H1 (cell line): ENCODE results near the gene PER2. TPM values are rescaled to one million over a fixed set of nuclear protein-coding genes. Genes with fewer than 3 reads are reported as not detected.

Experiments used
- CTCF ChIA-PET: fragments of 300-600 bp; sonication (Branson Sonifier 250); formaldehyde crosslinking; loops from one replicate; lab custom pipeline; 2021; ENCODE audit not compliant: partially characterized antibody; lab: Charles Lee
- POLR2A ChIA-PET: fragments of 300-600 bp; sonication (Branson Sonifier 250); formaldehyde crosslinking; loops from one replicate; lab custom pipeline; 2021; ENCODE audit warnings: inconsistent platforms; ENCODE audit not compliant: partially characterized antibody; lab: Charles Lee
- DNase-seq, 2 experiments: peaks; one replicate each; pipeline versions ENCODE4 v3.0.0 to v3.0.0-alpha.2; 2010 to 2022; ENCODE audit warnings: low spot score in 2 of 2, low read depth in 1 of 2, mixed read lengths in 1 of 2
- FAIRE-seq: peaks from 2 replicates; lab custom pipeline; 2011; peaks lifted over from hg19 to GRCh38; lab: Jason Lieb, UNC
- H2AFZ ChIP-seq: 2 replicates; pipeline ENCODE4 v1.8.1; 2012; ENCODE audit warnings: low read length, inconsistent platforms
- H2AK5ac ChIP-seq: 2 replicates; pipeline ENCODE4 v1.6.1; 2013; ENCODE audit warnings: low read depth, low read length
- H2BK120ac ChIP-seq: replicated peaks from 2 replicates; pipeline ENCODE3; 2013; ENCODE audit warnings: low read depth, low read length, inconsistent platforms
- H2BK12ac ChIP-seq: 2 replicates; pipeline ENCODE4 v1.6.1; 2013; ENCODE audit warnings: low read depth, low read length
- H2BK15ac ChIP-seq: 2 replicates; pipeline ENCODE4 v1.6.1; 2013; ENCODE audit warnings: low read length
- H2BK20ac ChIP-seq: 2 replicates; pipeline ENCODE4 v1.6.1; 2013; ENCODE audit warnings: low read length
- H2BK5ac ChIP-seq: 2 replicates; pipeline ENCODE4 v1.6.1; 2013; ENCODE audit warnings: low read depth, low read length
- H3K14ac ChIP-seq: 2 replicates; pipeline ENCODE4 v1.6.1; 2013; ENCODE audit warnings: inconsistent platforms; ENCODE audit not compliant: insufficient read length
- H3K18ac ChIP-seq: 2 replicates; pipeline ENCODE4 v1.6.1; 2013; ENCODE audit warnings: low read length; ENCODE audit errors: extremely low read depth
- H3K23ac ChIP-seq: 2 replicates; pipeline ENCODE4 v1.6.1; 2013; ENCODE audit warnings: inconsistent platforms; ENCODE audit not compliant: insufficient read length
- H3K23me2 ChIP-seq: 2 replicates; pipeline ENCODE4 v1.6.1; 2013; ENCODE audit warnings: low read depth, low read length
- H3K27ac ChIP-seq: 2 replicates; pipeline ENCODE4 v1.6.1; 2011; ENCODE audit warnings: low read depth, low read length, inconsistent platforms
- H3K27me3 ChIP-seq, 4 experiments: replicated peaks in 1 of 4; 1 replicate in 1 of 4; 2 replicates in 3 of 4; pipeline versions ENCODE4 v1.6.1 to v1.8.1; 2011 to 2013; ENCODE audit warnings: low read length in 3 of 4, mild to moderate bottlenecking in 3 of 4, inconsistent platforms in 2 of 4, mixed read lengths in 2 of 4, moderate library complexity in 1 of 4; ENCODE audit not compliant: control insufficient read depth in 3 of 4, insufficient read depth in 3 of 4; ENCODE audit errors: extremely low read depth in 1 of 4
- H3K36me3 ChIP-seq, 4 experiments: 2 replicates each; pipeline versions ENCODE4 v1.6.1 to v1.8.1; 2011 to 2013; ENCODE audit warnings: mild to moderate bottlenecking in 4 of 4, low read length in 3 of 4, moderate library complexity in 2 of 4, control low read depth in 1 of 4, inconsistent platforms in 1 of 4; ENCODE audit not compliant: insufficient read depth in 4 of 4, control insufficient read depth in 2 of 4
- H3K4ac ChIP-seq: replicated peaks from 2 replicates; pipeline ENCODE3; 2013; ENCODE audit warnings: low read length, low read depth, mixed read lengths, inconsistent platforms; ENCODE audit not compliant: insufficient read length
- H3K4me1 ChIP-seq, 4 experiments: replicated peaks in 1 of 4; 1 replicate in 1 of 4; 2 replicates in 3 of 4; pipeline versions ENCODE4 v1.6.1 to v1.8.1; 2011 to 2013; ENCODE audit warnings: low read length in 3 of 4, inconsistent platforms in 2 of 4, mixed read lengths in 1 of 4; ENCODE audit not compliant: insufficient read depth in 4 of 4, control insufficient read depth in 3 of 4
- H3K4me2 ChIP-seq, 2 experiments: 2 replicates each; pipeline versions ENCODE4 v1.6.1 to v1.8.1; 2011 to 2013; ENCODE audit warnings: low read depth in 2 of 2, low read length in 2 of 2, control low read depth in 1 of 2, inconsistent platforms in 1 of 2, mild to moderate bottlenecking in 1 of 2; ENCODE audit not compliant: insufficient read depth in 1 of 2
- H3K4me3 ChIP-seq, 4 experiments: fragments of 200-600, 300-600 bp in 1 of 4; sonication (generic), shearing (Covaris generic), sonication (Bioruptor Twin) in 1 of 4; 2 replicates each; pipeline versions ENCODE4 v1.5.1 to v1.8.1; 2011 to 2016; ENCODE audit warnings: low read length in 4 of 4, low read depth in 3 of 4, control low read depth in 2 of 4, inconsistent platforms in 2 of 4, mild to moderate bottlenecking in 2 of 4, mixed read lengths in 1 of 4, moderate library complexity in 1 of 4; ENCODE audit not compliant: insufficient read depth in 2 of 4; ENCODE audit errors: extremely low read depth in 1 of 4
- H3K56ac ChIP-seq: replicated peaks from 2 replicates; pipeline ENCODE3; 2013; ENCODE audit warnings: low read depth, mild to moderate bottlenecking, mixed read lengths, low read length, inconsistent platforms; ENCODE audit not compliant: insufficient read length
- H3K79me1 ChIP-seq: 2 replicates; pipeline ENCODE4 v1.6.1; 2013; ENCODE audit warnings: low read depth, low read length, control low read depth
- H3K79me2 ChIP-seq, 2 experiments: 2 replicates each; pipeline versions ENCODE4 v1.6.1 to v1.8.1; 2012 to 2013; ENCODE audit warnings: low read length in 2 of 2, mild to moderate bottlenecking in 2 of 2, inconsistent platforms in 1 of 2; ENCODE audit not compliant: insufficient read depth in 2 of 2, control insufficient read depth in 1 of 2
- H3K9ac ChIP-seq, 4 experiments: replicated peaks in 1 of 4; 1 replicate in 1 of 4; 2 replicates in 3 of 4; pipeline versions ENCODE4 v1.6.1 to v1.8.1; 2011 to 2013; ENCODE audit warnings: low read depth in 3 of 4, low read length in 3 of 4, control low read depth in 2 of 4, mild to moderate bottlenecking in 2 of 4, moderate library complexity in 2 of 4, inconsistent platforms in 1 of 4; ENCODE audit errors: extremely low read depth in 1 of 4
- H3K9me3 ChIP-seq, 2 experiments: 2 replicates each; pipeline versions ENCODE4 v1.6.1 to v1.8.1; 2012 to 2013; ENCODE audit warnings: mild to moderate bottlenecking in 2 of 2, moderate library complexity in 2 of 2, control low read depth in 1 of 2, inconsistent platforms in 1 of 2, low read depth in 1 of 2, low read length in 1 of 2, mixed read lengths in 1 of 2; ENCODE audit not compliant: insufficient read depth in 2 of 2
- H4K20me1 ChIP-seq, 2 experiments: replicated peaks in 1 of 2; 2 replicates each; pipeline versions ENCODE3 to v1.8.1; 2011 to 2013; ENCODE audit warnings: inconsistent platforms in 2 of 2, low read length in 2 of 2, mild to moderate bottlenecking in 1 of 2; ENCODE audit not compliant: insufficient read depth in 2 of 2, control insufficient read depth in 1 of 2
- H4K5ac ChIP-seq: 2 replicates; pipeline ENCODE4 v1.6.1; 2013; ENCODE audit warnings: low read length, low read depth, mixed read lengths, inconsistent platforms; ENCODE audit not compliant: insufficient read length
- H4K8ac ChIP-seq: 2 replicates; pipeline ENCODE4 v1.8.0; 2013; ENCODE audit warnings: mild to moderate bottlenecking, moderate library complexity, low read length, inconsistent platforms; ENCODE audit not compliant: insufficient read depth; ENCODE audit errors: extremely low read depth
- H4K91ac ChIP-seq: replicated peaks from 2 replicates; pipeline ENCODE3; 2013; ENCODE audit warnings: low read length, mixed read lengths, inconsistent platforms; ENCODE audit not compliant: insufficient read length
- CEBPB ChIP-seq: IDR thresholded peaks from 2 replicates; pipeline ENCODE4 v1.6.1; 2012; ENCODE audit warnings: low read depth, low read length
- CHD1 ChIP-seq: IDR thresholded peaks from 2 replicates; pipeline ENCODE4 v1.6.1; 2012; ENCODE audit warnings: low read depth, low read length, improper control_type of control experiment
- EZH2 ChIP-seq: fragments of 200-600 bp; sonication (generic); IDR thresholded peaks from 2 replicates; pipeline ENCODE4 v1.7.1; 2012; ENCODE audit warnings: low read depth, mild to moderate bottlenecking, moderate library complexity, low read length, inconsistent platforms; ENCODE audit not compliant: severe bottlenecking
- GTF2F1 ChIP-seq: IDR thresholded peaks from 2 replicates; pipeline ENCODE4 v1.6.1; 2012; ENCODE audit warnings: low read depth, low read length, improper control_type of control experiment, borderline replicate concordance
- JUN ChIP-seq: IDR thresholded peaks from 2 replicates; pipeline ENCODE4 v1.6.1; 2011; ENCODE audit warnings: low read depth, mild to moderate bottlenecking, improper control_type of control experiment, low read length
- JUND ChIP-seq: IDR thresholded peaks from 2 replicates; pipeline ENCODE4 v1.6.1; 2011; ENCODE audit warnings: mild to moderate bottlenecking, improper control_type of control experiment, low read length
- PHF8 ChIP-seq: fragments of 200-600 bp; sonication (generic); conservative IDR thresholded peaks from 2 replicates; pipeline ENCODE4 v1.7.1; 2012; ENCODE audit warnings: low read depth, mild to moderate bottlenecking, inconsistent platforms, low read length, moderate library complexity
- SP2 ChIP-seq: IDR thresholded peaks from 2 replicates; pipeline ENCODE4 v1.6.1; 2012; ENCODE audit warnings: mild to moderate bottlenecking, low read length, inconsistent platforms
- TCF12 ChIP-seq: IDR thresholded peaks from 2 replicates; pipeline ENCODE4 v1.6.1; 2011; ENCODE audit warnings: low read depth, mild to moderate bottlenecking, low read length
- TEAD4 ChIP-seq: IDR thresholded peaks from 2 replicates; pipeline ENCODE4 v1.6.1; 2012; ENCODE audit warnings: low read depth, low read length, inconsistent platforms, mixed read lengths
- YY1 ChIP-seq: IDR thresholded peaks from 2 replicates; pipeline ENCODE4 v1.6.1; 2011; ENCODE audit warnings: low read depth, mild to moderate bottlenecking, low read length
- ZNF274 ChIP-seq: IDR thresholded peaks from 2 replicates; pipeline ENCODE4 v1.7.0; 2012; ENCODE audit warnings: low read length, borderline replicate concordance; ENCODE audit errors: extremely low read depth
- WGBS, 2 experiments: shearing (Covaris generic) in 1 of 2; methylation state at CpG; one replicate each; pipeline versions ENCODE4 v1.1.6 to v1.1.7; 2013 to 2015; ENCODE audit warnings: low lambda C conversion rate in 2 of 2, mixed read lengths in 2 of 2, inconsistent platforms in 1 of 2, low coverage in 1 of 2, missing lambda C conversion rate in 1 of 2; ENCODE audit not compliant: insufficient replicate concordance in 2 of 2, insufficient coverage in 1 of 2, insufficient read length in 1 of 2; ENCODE audit errors: extremely low coverage in 1 of 2, missing lambda C conversion rate in 1 of 2; 5-methylcytosine and 5-hydroxymethylcytosine counted together
- polyA plus RNA-seq, 7 experiments: library from polyadenylated mRNA; depleted of rRNA in 3 of 7; stranded (reverse) in 5 of 7; unstranded in 2 of 7; fragments of >200 nt in 5 of 7; fragments of 200-250 nt in 2 of 7; gene quantifications; 1 replicate in 5 of 7; 2 replicates in 1 of 7; 4 replicates in 1 of 7; pipeline versions ENCODE4 v1.2.1 to v1.2.3, GENCODE V29; 2011 to 2013; ENCODE audit warnings: missing spikeins in 2 of 7, mixed read lengths in 2 of 7
- total RNA-seq: library from RNA; stranded (reverse); fragmentation: NEBNext Ultra II Directional; extraction: Animal tissue kit (Norgen Biotek cat#: 25700); gene quantifications from 2 replicates; pipeline ENCODE4 v1.2.1, GENCODE V29; 2021
- TF ChIP-seq, protein P1 (sequence below): IDR thresholded peaks from 2 replicates; pipeline ENCODE4 v1.6.1; 2011; ENCODE audit warnings: low read length, improper control_type of control experiment

PER2 gene
- total and polyA plus RNA-seq, 2 of the 8 experiments (the other 6 are each of a cell fraction or from before 2014, with no cell fraction given), result 0.91 to 5.5 TPM

GRCh38 chr2:238279324-238279682, 9.1 kb downstream of the PER2 start:
- Histone ChIP-seq H3K4me2 (no peak overlapping the region), H2AK5ac (no peak overlapping the region), H4K5ac (no peak overlapping the region), H2BK15ac (no peak overlapping the region), H2BK120ac (no peak overlapping the region), H3K18ac (no peak overlapping the region), H3K79me2 (0 out of 4 replicates have a peak, but pooled peaks cover 0 to 2% of the 10 kb centered on the region in 2 experiments), H4K20me1 (no peaks in the 10 kb centered on the region), H3K9me3 (no peaks in the 10 kb centered on the region), H3K14ac (no peak overlapping the region), H3K9ac (no peak overlapping the region), H2AFZ (no peak overlapping the region), H3K36me3 (peaks cover 0 to 3% (median 0%) of the 10 kb centered on the region in 4 experiments; a peak in 1 of 8 replicates), H2BK20ac (no peak overlapping the region), H3K79me1 (peaks cover 2% of the 10 kb centered on the region), H3K27me3 (no peaks in the 10 kb centered on the region), H3K23ac (no peak overlapping the region), H3K27ac (no peak overlapping the region), H2BK12ac (no peak overlapping the region), H4K91ac (no peak overlapping the region), H4K8ac (no peak overlapping the region; the same call in 1 of the 2 replicates), H3K4ac (no peak overlapping the region), H3K4me1 (peaks cover 0 to 2% (median 0%) of the 10 kb centered on the region in 4 experiments; a peak in 1 of 7 replicates), H3K56ac (no peak overlapping the region), H2BK5ac (no peak overlapping the region), H3K23me2 (no peaks in the 10 kb centered on the region), H3K4me3 (no peak overlapping the region)
- ChIA-PET CTCF (interaction anchor here (1.0 to 18.9 kb wide), 10 partner anchors 9 to 145 kb away, joined by 3 to 298 read pairs (median 4); partner anchors contain the start of gene PER2), POLR2A (interaction anchor here (1.1 to 2.4 kb wide), 3 partner anchors 8 to 11 kb away, joined by 3 to 11 read pairs (median 7); partner anchors contain the start of gene PER2)
- no peak for FAIRE-seq
- no peak for DNase-seq
- WGBS, 2 experiments, result 94% methylated on average over 6 of the region's 6 CpGs; no CpG with 5 or more reads in 1 of the 2 experiments
- TF ChIP-seq ZNF274 (no peak), TEAD4 (no peak), CHD1 (no peak), JUN (no peak), PHF8 (no peak), CEBPB (no peak), EZH2 (no peak), GTF2F1 (no peak), SP2 (no peak), TCF12 (no peak), YY1 (no peak), JUND (no peak)
- TF ChIP-seq, protein P1, sequence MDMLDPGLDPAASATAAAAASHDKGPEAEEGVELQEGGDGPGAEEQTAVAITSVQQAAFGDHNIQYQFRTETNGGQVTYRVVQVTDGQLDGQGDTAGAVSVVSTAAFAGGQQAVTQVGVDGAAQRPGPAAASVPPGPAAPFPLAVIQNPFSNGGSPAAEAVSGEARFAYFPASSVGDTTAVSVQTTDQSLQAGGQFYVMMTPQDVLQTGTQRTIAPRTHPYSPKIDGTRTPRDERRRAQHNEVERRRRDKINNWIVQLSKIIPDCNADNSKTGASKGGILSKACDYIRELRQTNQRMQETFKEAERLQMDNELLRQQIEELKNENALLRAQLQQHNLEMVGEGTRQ, result no peak
